Stimulated activated naive CD8-positive, alpha-beta T cell treated with anti-CD3 and anti-CD28 coated beads, Interleukin-15, amount 100 ng/mL, for 72 hours (primary cell): Measurements from ENCODE around the gene TNS4.

Experiments
- ATAC-seq: fragments of 150-1000 bp; cut with Tn5 transposase; 2 replicates; pipeline ENCODE4 v1.10.0; 2021; ENCODE audit warnings: mild to moderate bottlenecking, moderate library complexity
- DNase-seq, 2 donors: peaks; one replicate each; pipeline ENCODE4 v3.0.0; 2021 to 2022
- H3K27ac Mint-ChIP-seq, 2 donors: one replicate each; pipeline ENCODE4 v1.8.0; 2022; ENCODE audit warnings: mild to moderate bottlenecking in 2 of 2, mixed read lengths in 2 of 2, moderate library complexity in 2 of 2
- H3K27me3 Mint-ChIP-seq: one replicate; pipeline ENCODE4 v1.8.0; 2022; ENCODE audit warnings: mixed read lengths
- H3K4me1 Mint-ChIP-seq: one replicate; pipeline ENCODE4 v1.8.0; 2022; ENCODE audit warnings: mild to moderate bottlenecking, mixed read lengths
- H3K4me3 Mint-ChIP-seq, 2 donors: one replicate each; pipeline ENCODE4 v1.8.0; 2022; ENCODE audit warnings: mild to moderate bottlenecking in 2 of 2, mixed read lengths in 2 of 2, moderate library complexity in 1 of 2
- H3K9me3 Mint-ChIP-seq, 2 donors: one replicate each; pipeline ENCODE4 v1.8.0; 2022; ENCODE audit warnings: mixed read lengths in 2 of 2

TNS4 gene

DNA sequence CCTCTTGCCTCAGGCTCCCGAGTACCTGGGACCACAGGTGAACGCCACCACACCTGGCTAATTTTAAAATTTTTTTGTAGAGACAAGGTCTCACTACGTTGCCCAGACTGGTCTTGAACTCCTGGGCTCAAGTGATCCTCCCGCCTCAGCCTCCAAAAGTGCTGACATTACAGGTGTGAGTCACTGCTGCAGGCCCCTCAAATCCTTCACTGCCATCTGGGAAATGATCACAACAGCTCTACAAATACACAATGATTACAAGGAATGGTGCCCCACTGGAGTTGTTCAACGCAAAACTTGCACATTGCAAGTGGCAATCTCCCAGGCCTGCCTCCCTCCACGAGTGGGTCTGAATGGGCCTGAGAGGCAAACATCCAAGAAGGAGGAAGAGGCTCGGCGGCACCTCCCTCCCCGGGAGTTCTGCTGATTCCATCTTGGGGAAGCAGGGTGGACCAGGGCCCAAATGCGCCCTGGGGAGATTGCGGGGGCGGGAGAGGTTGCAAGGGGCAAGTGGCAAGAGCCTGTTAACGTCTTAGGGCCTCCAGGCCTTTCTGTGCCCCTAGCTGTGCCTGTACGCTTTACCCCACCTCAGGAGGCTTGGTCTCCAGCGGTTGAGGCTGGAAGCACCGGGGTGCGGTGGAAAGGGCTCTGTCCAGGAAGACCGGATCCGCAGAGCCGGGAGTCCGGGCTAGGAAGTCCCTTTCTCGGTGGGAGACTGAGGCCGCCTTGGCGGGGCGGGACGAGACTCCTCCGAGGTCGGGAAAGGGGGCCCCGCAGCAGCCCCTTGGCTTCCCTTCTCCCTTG lies 58.8 kb downstream of the TNS4 start:
- H3K4me1 Mint-ChIP-seq: peaks cover 27% of the 10 kb centered on the region
- DNase-seq (no peak), ATAC-seq (no peak)
- no peaks in the 10 kb centered on the region for H3K9me3 Mint-ChIP-seq
- H3K4me3 Mint-ChIP-seq: peak overlapping the region; percentile 37 to 42
- no peak overlapping the region for H3K27ac Mint-ChIP-seq
- H3K27me3 Mint-ChIP-seq: peaks cover 22% of the 10 kb centered on the region

DNA sequence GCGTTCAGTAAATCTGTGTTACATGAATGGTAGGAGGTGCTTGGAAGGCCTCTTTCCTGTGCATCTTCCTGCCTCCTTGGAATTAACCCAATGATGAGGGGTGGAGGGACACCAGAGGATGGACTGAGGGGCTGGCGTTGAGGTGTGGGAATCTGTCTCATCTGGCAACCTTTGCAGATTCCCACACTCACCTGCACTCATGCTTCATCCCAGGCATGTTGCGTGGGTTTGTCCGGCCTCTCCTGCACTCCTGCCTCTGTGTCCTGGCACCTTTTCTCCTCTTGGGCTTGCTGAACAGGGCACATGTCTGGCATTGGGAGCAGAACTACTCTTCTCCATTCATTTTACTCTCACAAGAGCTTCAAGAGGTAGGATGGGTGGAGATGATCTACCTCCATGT lies 61.3 kb downstream of the TNS4 start:
- DNase-seq: no peak
- no peak overlapping the region for H3K27ac Mint-ChIP-seq
- H3K27me3 Mint-ChIP-seq: peaks cover 23% of the 10 kb centered on the region
- no peak for ATAC-seq
- H3K4me1 Mint-ChIP-seq: peaks cover 25% of the 10 kb centered on the region
- no peaks in the 10 kb centered on the region for H3K9me3 Mint-ChIP-seq
- H3K4me3 Mint-ChIP-seq: no peak overlapping the region

DNA sequence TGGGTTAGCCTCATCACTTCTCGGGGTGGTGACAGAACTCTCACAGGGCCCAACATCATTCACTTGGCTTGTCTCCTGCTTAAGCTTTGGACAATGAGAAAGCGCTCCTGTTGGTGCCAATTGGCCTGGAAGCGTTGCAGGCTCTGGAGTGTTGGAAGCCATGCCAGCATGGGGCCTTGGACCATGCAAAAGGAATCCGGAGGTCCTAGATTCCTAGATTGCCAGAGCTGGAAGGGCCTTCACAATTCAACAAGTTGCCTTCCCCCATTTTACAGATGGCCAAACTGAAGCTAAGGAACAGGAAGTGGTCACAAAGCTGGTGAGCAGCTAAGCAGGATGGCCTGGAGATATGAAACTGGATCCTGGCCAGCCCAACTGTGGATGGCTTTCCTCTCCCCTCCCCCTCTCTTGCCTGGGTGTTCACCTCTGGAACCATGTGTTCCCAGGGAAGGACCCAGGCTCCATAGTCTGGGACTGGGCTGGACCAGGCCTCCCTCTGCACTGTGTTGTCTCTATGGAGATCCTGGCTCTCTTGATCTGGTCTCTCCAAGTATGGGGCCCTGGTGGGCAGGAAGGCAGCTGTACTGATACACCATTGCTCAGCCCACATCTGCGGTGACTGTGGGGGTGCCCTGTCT lies 64.2 kb downstream of the TNS4 start:
- no peak for DNase-seq
- peaks cover 22% of the 10 kb centered on the region for H3K4me1 Mint-ChIP-seq
- no peak overlapping the region for H3K27ac Mint-ChIP-seq
- no peak overlapping the region for H3K4me3 Mint-ChIP-seq
- ATAC-seq: no peak
- no peaks in the 10 kb centered on the region for H3K9me3 Mint-ChIP-seq
- H3K27me3 Mint-ChIP-seq: peaks cover 18% of the 10 kb centered on the region

DNA sequence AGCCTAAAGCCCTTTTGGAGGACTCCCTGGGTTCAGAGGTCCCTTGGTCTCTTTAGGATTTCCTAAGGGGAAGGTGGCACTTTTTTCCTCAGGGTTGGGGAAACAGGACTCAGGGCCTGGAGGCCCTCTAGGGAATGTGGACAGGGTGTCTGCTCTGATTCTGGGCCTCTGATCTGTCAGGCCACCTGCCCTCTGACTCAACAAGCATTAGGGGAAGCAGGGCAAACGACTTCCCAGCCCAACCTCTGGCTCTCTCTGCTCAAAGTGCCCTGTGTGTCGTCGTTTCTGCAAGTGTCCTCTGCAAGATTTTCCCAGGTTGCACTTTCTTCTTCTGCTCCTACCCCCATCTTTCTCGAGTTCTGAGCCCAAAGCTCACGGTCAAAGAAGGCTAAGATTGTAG lies 64.8 kb downstream of the TNS4 start:
- Mint-ChIP-seq H3K9me3 (no peaks in the 10 kb centered on the region), H3K4me3 (no peak overlapping the region), H3K27me3 (peaks cover 16% of the 10 kb centered on the region), H3K27ac (no peak overlapping the region), H3K4me1 (peaks cover 25% of the 10 kb centered on the region)
- DNase-seq (no peak), ATAC-seq (no peak)

DNA sequence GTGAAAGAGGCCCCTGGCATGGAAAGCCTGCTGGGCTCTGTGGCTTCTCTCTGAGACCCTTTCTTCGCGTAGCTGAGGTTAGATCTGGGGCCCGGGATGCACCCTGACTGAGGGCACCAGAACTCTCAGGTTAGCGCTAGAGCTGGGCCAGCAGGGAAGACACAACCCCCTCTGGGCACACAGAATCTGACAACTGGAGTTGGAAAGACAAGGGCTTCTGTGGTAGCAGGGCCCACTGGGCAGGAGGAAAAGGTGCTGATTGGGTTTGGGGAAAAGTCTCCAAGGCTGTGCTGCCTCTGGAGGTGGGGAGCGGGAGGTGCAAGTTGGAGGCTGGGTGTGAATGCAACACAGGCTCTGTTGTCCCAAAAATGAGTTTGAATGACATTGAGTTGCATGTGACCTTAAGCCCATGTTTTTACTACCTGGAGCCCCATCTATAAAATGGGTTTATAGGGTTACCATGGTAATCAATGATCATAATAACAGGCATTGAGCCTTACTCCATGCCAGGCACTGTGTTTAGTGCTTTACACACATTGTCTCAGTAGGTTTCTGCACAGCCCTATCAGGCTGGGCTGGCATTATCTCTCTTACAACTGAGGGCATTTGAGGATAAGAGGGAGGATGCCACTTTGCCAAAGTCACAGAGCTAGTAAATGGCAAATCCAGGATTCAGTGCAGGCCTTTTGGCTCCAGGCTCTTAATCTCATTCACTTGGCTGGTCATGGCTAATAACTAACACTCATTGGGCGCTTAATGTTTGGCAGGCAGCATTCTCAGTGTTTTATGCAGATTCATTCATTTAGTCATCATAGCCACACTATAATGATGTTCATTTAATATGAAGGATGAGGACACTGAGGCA lies 67.6 kb downstream of the TNS4 start:
- ATAC-seq (peak; percentile 72), DNase-seq (peak in 1 of 2 donors; percentile 27)
- Mint-ChIP-seq H3K9me3 (no peaks in the 10 kb centered on the region), H3K4me1 (peaks cover 34% of the 10 kb centered on the region), H3K27me3 (peaks cover 19% of the 10 kb centered on the region), H3K4me3 (no peak overlapping the region), H3K27ac (no peak overlapping the region)

DNA sequence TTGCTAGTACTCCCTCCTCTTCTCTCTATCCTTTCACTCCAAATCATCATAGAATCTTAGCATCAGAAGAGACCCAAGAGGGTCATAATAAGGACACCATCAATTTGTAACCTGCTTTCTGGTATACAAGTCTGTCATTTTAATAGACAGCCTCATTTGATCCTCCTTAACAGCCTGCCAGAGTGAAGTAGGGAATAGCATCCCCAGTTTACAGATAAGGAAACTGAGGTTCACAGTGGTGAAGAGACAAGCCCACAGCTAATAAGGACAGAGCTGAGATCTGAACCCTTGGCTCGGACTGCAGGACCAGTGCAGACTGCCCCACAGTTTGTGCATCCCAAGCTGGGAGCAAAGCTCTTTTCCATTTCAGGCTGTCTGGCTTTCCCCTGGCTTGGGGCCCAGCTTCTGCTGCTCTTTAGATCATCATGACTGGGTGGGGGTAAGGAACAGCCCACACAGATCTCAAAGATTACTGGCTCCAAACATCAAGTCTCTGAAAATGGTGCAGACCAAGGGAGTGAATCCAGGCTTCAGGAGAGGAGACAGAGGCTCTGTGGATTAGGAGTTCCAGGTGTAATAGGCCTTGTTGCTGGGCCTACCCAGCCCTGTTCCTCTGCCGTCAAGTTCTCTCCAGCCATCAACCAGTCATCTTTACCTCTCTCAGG lies 68.4 kb downstream of the TNS4 start:
- Mint-ChIP-seq H3K27ac (peak overlapping the region in 1 of 2 donors; percentile 8), H3K9me3 (no peaks in the 10 kb centered on the region), H3K4me1 (peaks cover 35% of the 10 kb centered on the region), H3K27me3 (peaks cover 19% of the 10 kb centered on the region), H3K4me3 (no peak overlapping the region)
- DNase-seq (no peak), ATAC-seq (no peak)

DNA sequence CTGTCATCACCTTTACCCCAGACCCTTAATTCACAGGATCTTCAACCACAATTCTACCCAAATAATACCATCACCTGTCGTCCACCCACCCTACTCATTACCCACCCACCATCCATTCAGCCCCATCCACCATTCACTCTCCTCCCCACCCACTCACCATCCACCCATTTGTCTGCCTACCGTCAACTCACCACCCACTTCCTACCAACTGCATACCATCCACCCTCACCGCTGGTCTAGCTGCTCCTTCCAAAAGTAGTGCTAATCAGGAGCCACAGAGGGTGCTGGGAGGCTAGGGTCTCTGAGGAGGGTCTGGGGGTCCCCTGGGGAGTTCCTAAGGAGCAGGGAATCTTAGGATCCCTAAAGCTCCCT lies 70.2 kb downstream of the TNS4 start:
- Mint-ChIP-seq H3K9me3 (no peaks in the 10 kb centered on the region), H3K27me3 (peaks cover 14% of the 10 kb centered on the region), H3K4me1 (peaks cover 44% of the 10 kb centered on the region), H3K27ac (peak overlapping the region in 1 of 2 donors; percentile 55), H3K4me3 (no peak overlapping the region)
- DNase-seq: no peak
- ATAC-seq: no peak

DNA sequence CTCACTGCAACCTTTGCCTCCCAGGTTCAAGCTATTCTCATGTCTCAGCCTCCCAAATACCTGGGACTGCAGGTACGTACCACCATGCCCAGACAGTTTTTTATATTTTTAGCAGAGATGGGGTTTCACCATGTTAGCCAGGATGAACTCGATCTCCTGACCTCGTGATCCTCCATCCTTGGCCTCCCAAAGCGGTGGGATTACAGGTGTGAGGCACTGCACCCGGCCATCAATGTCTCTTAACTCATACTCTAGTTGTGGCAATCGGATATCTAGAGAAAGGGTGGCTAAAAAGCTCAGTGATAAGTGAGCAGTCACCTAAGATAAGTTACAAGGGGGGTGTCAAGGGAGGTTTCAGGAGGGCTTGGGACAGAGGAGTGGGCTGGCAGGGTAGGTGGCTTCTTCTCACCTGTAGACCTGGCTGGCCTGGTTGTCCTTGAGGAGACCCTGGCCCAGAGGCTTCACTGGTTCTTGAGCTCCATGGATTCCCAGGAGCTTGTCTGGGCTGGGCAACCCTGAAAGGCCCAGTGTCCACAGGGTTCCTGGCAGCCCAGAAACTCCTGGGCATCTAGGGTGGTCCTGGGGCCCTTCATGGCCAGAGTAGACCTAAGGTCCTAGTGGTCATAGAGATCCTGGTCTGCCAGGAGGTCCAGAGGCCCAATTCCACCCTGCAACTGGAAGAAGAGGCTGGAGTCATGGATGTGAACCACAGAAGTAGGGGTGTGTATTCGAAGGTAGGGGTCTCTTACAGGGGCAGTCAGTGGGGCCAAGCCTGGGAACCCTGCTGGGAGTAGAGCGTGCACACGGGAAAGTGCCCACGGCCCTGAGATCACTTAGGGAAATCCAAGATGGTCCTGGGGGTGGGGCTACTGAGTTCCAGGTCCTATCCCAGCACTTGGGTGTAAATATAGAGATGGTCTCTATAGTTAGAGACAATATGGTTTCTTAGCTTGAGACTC lies 70.9 kb downstream of the TNS4 start:
- no peak for DNase-seq
- H3K9me3 Mint-ChIP-seq: no peaks in the 10 kb centered on the region
- H3K27me3 Mint-ChIP-seq: peaks cover 11% of the 10 kb centered on the region
- H3K4me1 Mint-ChIP-seq: peaks cover 50% of the 10 kb centered on the region
- no peak overlapping the region for H3K4me3 Mint-ChIP-seq
- no peak for ATAC-seq
- peak overlapping the region; percentile 55 to 59 for H3K27ac Mint-ChIP-seq

DNA sequence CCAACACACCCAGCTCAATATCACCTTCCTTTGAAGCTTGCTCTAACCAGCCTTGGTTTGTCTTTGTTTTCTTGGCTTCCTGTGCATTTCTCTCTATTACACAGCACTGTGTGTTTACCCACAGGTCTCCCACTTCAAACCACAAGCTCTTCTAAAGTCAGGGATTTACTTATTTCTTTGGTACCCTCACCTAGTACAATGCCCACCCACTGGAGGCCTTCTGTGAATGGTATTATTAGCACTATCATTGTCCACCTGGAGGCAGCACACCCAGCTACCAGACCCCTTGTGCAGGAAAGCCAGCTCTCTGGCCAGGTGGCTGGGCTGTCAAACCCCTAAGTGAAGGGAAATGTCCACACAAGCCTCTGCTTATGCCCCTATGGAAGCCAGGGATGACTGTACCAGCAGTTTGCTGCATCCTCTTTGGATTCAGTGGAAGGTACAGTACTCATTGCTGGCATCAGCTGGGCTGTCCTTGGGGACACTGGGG lies 74.4 kb downstream of the TNS4 start:
- peak in 1 of 2 donors; percentile 24 for DNase-seq
- Mint-ChIP-seq H3K4me1 (peaks cover 53% of the 10 kb centered on the region), H3K27me3 (peaks cover 11% of the 10 kb centered on the region), H3K4me3 (peak overlapping the region in 1 of 2 donors; percentile 8), H3K9me3 (no peaks in the 10 kb centered on the region), H3K27ac (no peak overlapping the region)
- peak; percentile 94 for ATAC-seq
